ENCODE measurements around the gene CD46. TPM values are rescaled to one million over a fixed set of nuclear protein-coding genes. Genes with fewer than 3 reads are reported as not detected.
"Not testable (repeated sequence)": the region's sequence is repeated elsewhere in the genome, so short reads cannot be mapped to it uniquely, and the experiment has no call there.

Gene CD46
- total RNA-seq, result 10 to 100 TPM; 82.2 to 93.3 TPM

DNA sequence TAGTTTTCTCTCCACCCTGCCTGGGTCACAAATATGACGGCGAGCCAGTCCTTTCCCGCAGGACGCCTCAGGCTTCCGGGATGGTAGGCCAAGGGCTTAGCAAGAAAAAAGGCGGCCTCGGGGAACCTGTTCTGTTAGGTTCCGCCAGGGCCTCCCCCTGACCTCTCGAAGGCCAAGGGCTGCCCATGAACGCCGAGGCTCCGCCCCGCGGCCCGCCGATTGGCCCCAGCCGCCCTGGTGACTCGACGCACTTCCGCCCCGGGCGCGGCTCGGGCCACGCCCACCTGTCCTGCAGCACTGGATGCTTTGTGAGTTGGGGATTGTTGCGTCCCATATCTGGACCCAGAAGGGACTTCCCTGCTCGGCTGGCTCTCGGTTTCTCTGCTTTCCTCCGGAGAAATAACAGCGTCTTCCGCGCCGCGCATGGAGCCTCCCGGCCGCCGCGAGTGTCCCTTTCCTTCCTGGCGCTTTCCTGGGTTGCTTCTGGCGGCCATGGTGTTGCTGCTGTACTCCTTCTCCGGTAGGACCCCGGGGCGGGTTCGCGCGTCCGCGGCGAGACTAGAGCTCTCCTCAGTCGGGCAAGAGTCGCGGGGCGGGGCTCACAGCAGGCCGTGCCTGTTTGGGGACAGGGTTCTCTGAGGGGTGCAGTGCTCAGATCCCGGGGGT is at the start of gene CD46:
Gene CD46 (plus strand): TSS at position 265 of the 666 bp plus-strand sequence. CDS start 159 bp downstream, at position 424.
- POLR2A ChIA-PET, result interaction anchor here (1.2 kb wide), 1 partner anchor 72 kb away, joined by 3 read pairs; no protein-coding TSS in a partner anchor
- CTCF ChIA-PET, result no interaction called here

- CTCF ChIA-PET, result no interaction called here
- POLR2A ChIA-PET, result no interaction called here
Measured at GRCh38 chr1:207702317-207702716, 49.5 kb upstream of the CD46 start.

DNA sequence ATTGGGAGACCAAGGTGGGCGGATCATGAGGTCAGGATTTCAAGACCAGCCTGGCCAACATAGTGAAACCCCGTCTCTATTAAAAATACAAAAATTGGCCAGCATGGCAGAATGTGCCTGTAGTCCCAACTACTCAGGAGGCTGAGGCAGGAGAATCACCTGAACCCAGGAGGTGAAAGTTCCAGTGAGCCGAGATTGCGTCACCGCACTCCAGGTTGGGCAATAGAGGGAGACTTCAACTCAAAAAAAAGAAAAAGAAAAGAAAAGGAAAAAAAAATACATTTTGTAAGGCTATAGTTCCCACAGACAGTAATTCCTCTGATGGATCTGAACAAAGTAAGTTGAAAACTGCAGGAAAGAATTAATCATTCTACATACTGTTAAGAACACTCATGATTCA is 48.1 kb upstream of the CD46 start:
- ChIA-PET POLR2A (no interaction called here), CTCF (no interaction called here)

DNA sequence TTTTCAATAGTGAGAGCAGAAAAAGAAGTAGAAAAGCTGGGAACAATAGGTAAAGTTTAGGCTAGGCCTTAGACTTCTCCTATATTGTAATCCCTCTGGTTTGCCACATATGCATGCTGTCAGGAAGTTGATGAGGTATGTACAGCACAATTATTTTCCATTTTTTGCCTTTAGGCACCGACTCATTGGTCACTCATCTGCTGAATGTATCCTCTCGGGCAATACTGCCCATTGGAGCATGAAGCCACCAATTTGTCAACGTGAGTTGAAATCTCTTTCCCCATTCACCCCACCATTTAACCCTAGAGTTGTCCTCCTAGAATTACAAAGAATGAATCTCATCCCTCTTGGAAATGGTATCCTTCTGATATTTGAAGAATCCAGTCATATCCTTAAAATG is 43.9 kb upstream of the CD46 start:
- POLR2A ChIA-PET, CTCF ChIA-PET: not testable (repeated sequence)

- ChIA-PET POLR2A (no interaction called here), CTCF (no interaction called here)
Measured at GRCh38 chr1:207711285-207711684, 40.6 kb upstream of the CD46 start.

- CTCF ChIA-PET, result interaction anchor here (0.6 kb wide), 1 partner anchor 65 kb away, joined by 4 read pairs; no protein-coding TSS in a partner anchor
- POLR2A ChIA-PET, result not testable (repeated sequence)
Measured at GRCh38 chr1:207712701-207713100, 39.2 kb upstream of the CD46 start.

DNA sequence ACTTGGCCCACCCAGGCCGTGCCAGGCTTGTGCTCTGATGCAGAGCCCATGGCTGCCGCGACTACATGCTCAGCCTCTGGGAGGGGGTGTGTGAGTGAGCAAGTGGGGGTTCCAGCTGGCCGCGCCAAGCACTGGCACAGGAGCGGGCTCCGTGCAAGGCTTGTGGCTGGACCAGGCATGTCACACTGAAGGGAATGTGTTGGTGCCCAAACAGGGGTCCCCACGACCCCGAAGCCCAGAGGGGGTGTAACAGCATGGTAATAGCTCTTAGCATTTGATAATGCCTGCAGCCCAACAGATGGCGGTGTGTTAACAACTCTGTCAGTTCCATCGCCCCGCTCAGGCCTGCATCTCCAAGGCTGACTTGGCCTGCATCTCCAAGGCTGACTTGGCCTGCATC is 38.3 kb upstream of the CD46 start:
- POLR2A ChIA-PET, result no interaction called here

DNA sequence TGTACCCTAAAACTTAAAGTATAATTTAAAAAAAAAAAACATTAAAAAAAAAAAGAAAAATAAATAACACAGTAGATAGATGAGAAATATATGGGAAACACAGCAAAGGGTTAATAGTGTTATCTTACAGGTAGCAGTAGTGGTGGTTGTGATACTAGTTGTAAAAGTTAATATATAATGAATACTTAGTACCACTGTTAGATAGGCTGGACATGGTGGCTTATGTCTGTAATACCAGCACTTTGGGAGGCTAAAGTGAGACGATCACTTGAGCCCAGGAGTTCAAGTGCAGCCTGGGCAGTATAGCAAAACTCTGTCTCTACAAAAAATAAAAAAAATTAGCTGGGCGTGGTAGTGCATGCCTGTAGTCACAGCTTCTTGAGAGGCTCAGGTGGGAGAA is 32.6 kb upstream of the CD46 start:
- ChIA-PET POLR2A (no interaction called here), CTCF (no interaction called here)

More for the DNA sequence above, 38.3 kb upstream of the CD46 start:
- CTCF ChIA-PET, result no interaction called here

DNA sequence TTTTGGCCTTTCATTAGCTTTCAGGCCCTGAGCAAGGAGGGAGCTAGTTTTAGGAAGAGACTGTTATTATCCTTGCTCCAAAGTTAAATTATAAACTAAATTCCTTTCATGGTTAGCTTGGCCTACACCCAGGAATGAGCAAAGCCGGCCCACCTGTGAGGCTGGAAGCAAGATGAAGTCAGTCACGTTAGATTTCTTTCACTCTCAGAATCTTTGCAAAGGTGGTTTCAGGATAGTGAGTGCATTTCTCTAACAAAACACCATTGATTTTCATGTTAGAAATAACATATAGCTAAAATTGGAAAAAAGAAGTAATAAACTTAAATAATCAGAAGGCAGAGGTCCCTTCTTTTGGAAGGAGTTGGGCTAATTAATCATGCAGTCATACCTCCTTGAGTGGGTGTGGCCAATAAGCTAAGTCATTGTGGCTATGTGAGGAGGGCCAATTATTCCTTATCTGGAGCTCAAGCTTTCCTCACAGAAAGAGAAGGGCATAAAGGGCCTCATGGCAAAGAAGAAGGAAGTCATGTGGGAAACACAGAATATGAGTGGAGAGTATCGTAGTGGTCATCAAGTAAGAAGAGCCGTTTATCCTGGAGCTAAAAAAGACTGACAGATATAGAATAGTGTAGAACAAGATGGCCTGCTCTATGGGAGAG is 23.5 kb upstream of the CD46 start:
- CTCF ChIA-PET, result not testable (repeated sequence)

GRCh38 chr1:207737503-207738157 is 14.2 kb upstream of the CD46 start:
- POLR2A ChIA-PET, result not testable (repeated sequence)
- CTCF ChIA-PET, result interaction anchor here (1.2 kb wide), 1 partner anchor 59 kb away, joined by 3 read pairs; no protein-coding TSS in a partner anchor

More for the DNA sequence above, 23.5 kb upstream of the CD46 start:
- POLR2A ChIA-PET, result not testable (repeated sequence)

DNA sequence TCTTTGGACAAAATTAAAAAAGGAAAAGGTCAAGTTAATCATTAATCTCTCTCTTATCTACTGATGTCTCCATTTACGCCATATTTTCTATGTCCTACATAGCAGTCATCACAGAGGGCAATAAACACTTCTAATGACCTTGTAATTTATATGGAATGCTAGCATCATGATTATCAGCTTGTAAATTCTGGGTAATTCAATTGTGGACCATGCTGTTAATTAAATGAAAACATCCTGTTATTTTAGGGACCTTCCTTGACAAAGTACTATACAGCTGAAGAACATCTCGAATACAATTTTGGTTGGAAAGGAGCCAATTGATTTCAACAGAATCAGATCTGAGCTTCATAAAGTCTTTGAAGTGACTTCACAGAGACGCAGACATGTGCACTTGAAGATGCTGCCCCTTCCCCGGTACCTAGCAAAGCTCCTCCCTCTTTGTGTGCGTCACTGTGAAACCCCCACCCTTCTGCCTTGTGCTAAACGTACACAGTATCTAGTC is 13.6 kb upstream of the CD46 start:
- POLR2A ChIA-PET, result not testable (repeated sequence)
- CTCF ChIA-PET, result interaction anchor here (1.2 kb wide), 1 partner anchor 59 kb away, joined by 3 read pairs; no protein-coding TSS in a partner anchor

DNA sequence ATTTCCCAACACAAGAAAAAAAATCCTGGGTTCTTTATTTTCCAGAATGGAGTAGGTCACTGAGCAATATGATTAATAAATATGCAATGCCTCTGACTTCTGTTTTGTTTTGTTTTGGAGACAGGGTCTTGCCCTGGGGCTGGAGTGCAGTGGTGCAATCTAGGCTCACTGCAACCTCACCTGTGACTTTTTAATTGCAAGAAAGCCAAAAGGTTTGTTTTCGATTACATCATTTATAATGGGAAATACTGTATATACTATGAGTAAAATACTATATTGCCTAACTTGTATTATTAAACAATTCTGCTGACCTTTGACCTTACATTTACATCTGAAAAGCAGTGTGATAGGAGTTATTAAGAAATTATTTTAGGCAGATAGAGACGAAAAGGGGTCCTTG is 11.6 kb upstream of the CD46 start:
- ChIA-PET POLR2A (no interaction called here), CTCF (no interaction called here)

- ChIA-PET POLR2A (no interaction called here), CTCF (no interaction called here)
Measured at GRCh38 chr1:207742850-207743555, 8.9 kb upstream of the CD46 start.

DNA sequence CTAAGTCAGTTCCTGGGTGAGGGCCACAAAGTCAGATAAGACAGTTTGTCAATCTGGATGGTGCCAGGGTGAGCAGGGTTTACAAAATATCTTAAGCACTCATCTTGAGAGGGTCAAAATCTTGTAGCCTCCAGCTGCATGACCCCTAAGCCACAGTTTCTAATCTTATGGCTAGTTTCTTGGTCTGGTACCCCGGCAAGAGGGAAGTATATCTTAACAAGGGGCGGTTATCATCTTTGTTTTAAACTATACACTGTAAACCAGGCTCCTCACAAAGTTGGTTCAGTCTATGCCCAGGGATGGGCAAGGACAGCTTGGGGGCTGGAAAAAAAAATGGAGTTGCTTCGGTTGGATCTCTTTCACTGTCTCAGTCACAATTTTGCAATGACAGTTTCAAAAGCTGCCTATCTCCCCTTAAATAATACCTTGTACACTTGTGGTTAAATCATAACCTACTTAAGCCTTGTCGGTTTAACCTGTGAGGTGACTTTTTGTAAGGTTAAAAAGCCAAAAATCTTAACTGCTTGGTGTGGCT is 7.8 kb upstream of the CD46 start:
- POLR2A ChIA-PET, result no interaction called here
- CTCF ChIA-PET, result interaction anchor here (0.7 kb wide), 1 partner anchor 265 kb away, joined by 4 read pairs; no protein-coding TSS in a partner anchor

DNA sequence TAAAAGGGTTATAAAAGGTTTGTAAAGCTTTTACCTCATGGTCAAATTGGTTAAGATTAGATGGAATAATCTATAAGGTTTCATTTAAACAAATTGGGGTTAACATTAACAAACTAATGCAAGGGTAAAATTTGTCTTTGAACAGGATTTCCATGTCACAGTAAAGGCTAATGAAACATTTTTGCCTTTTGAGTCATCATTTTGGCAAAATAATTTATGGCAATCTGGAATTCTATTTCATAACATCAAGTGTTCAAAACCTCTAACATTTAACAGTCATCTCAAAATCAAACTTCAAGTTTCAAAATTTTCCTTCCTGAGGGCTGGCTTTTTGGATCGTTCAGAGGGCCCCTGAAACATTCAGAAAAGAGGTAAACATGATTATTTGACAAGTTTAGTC is 6.6 kb upstream of the CD46 start:
- ChIA-PET CTCF (no interaction called here), POLR2A (no interaction called here)

DNA sequence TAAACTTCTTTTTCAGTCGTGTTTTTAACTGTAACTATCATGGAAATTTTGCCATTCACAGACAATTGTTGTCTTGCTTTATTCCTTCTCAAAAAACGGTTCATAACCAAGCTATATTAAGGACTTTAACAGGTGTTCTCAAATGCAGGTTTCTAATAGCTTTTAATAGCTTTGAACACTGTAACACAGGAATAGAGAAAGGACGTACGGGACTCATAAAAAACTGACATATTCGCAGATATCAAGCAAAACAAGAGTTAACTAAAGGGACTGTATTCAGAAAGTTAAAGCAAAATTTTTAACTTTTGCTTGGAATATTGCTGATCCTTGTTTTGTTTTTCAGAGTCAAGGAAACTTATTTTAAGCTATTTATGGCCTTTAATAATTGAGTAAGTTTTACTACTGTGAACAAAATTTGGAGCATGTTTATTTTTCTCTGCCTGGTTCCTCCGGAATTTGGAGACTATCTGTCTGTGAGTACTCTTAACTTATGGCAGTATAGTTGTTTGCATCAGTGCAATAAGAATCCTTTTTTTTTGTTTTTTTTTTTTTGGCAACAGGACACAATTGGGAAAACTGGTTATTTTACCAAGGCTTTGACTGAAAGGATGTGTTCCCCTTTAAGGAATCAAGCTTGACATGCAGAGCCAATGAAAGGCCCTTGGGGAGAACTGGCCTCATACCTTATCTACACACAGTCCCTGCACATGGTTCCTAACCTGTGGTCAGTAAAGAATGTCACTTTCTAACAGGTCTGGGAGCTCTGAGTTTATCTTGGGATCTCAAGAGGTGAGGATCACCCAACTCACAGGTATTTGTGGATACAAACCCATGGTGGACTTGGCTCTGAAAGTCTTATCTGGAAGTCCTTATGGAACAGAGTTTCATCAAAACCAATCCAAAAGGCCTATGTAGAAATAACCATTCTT is 5.8 kb upstream of the CD46 start:
- ChIA-PET CTCF (interaction anchor here (0.6 kb wide), 1 partner anchor 235 kb away, joined by 4 read pairs; no protein-coding TSS in a partner anchor), POLR2A (no interaction called here)

DNA sequence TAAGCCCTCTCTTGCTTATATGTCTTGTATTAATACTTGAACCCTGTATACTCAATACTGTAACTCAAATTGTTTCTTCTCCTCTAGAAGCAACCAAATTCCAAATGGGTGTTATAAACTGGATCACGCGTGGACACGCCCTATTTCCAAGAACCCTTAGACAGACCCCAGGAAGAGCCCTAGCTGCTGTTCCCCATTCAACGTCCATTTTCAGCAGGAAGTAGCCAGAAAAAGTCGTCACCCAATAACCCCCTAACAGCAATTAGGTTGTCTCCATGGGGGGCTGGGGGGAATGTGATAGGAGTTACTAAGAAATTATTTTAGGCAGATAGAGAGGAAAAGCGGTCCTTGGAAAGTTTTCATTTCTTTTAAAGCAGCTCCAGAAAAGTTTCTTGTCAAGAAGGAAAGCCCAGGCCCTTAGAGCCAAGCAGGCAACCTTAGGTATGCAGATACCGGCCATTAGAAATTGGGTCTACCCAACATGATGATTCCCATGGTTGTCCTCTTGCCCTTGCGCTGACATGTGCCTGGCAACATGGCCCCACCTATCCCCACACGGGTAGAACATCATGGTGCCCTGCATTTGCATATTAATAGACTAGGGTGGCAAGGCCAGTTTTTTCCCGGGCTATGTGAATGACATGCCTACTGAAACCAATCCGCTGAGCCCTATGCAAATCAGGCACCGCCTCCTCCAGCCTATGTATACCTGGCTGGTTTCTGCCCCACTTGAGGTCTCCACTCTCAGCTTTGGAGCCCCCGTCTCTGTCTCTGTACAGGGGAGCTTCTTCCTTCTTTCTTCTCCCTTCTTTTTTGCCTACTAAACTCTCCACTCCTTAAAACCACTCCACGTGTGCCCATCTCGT is 4.0 kb upstream of the CD46 start:
- CTCF ChIA-PET, result no interaction called here
- POLR2A ChIA-PET, result no interaction called here

Data from activated CD8-positive, alpha-beta memory T cell treated with anti-CD3 and anti-CD28 coated beads for 36 hours (primary cell).